ENCODE measurements around the gene STUM. TPM values are rescaled to one million over a fixed set of nuclear protein-coding genes. Genes with fewer than 3 reads are reported as not detected.

STUM gene
- total RNA-seq, 1 experiment from 2014 or later, result 0.14 TPM

DNA sequence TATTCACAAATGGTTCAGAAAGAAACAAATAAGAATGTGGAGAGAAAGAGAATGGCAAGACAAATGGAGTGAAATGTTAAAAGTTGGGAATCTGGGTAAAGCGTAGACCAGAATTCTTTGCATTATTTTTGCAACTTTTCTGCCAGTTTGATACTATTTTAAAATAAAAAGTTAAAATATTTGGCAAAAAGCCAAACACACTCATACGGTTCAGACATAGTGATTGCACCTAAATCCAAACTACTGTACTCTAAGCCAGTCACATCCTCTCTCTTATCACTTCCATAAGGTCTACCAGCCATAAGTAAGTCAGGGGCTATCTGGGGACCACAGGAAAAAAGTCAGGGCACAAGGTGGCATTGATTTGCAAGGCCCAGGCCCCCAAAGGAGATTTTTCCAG, 14.4 kb downstream of the STUM start:
- Histone ChIP-seq H3K4me3 (ENCODE audit: insufficient read depth, low read depth, low read length) (no peak overlapping the region), H3K36me3 (replicated peaks; ENCODE audit: control insufficient read depth, insufficient read depth, low read length) (no peaks in the 10 kb centered on the region), H3K27me3 (ENCODE audit: control insufficient read depth, insufficient read depth, low read length) (peaks cover 1% of the 10 kb centered on the region; the same call in 1 of the 2 replicates)
- DNase-seq, result no peak

DNA sequence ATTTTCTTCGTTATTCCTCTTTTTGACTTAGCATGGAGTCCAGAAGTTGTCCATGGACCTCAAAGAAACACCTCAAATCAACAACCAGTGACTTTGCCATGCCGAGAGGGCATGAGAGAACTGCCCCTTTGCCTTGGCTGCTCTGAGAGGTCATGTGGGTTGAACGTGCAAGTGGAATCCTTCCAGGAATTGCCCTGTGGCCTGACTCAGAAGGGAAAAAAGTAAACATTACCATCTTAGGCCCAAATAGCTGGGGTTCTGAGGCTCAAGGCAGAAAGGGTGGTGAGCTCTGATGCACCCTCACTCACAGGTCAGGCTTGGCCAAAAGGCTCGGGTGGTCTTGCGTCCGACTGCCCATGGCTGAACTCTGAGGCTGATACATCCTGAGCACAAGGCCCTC, 15.1 kb downstream of the STUM start:
- H3K27me3 ChIP-seq (ENCODE audit: control insufficient read depth, insufficient read depth, low read length), result peaks cover 1% of the 10 kb centered on the region; the same call in 1 of the 2 replicates
- DNase-seq, result no peak
- H3K36me3 ChIP-seq (replicated peaks; ENCODE audit: control insufficient read depth, insufficient read depth, low read length), result no peaks in the 10 kb centered on the region
- H3K4me3 ChIP-seq (ENCODE audit: insufficient read depth, low read depth, low read length), result no peak overlapping the region

DNA sequence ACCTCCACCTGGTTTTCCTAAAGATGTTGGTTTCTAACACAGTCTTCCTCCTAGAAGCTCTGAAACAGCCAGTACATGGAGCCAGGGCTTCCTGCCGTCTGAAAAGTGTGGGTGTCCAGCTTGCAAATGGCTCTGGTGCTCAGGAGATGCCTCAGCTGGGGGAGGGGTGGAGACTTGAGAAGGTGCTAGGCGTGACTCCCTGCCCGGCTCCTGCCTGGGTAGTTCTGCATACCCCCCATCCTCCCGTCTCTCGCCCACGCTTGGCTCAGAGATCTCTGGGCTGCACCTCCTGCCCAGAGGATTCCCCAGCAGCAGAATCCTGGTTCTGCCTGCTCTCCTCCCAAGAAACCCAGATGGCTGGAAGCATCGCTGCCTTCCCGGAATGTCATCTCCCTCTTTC, 16.9 kb downstream of the STUM start:
- DNase-seq, result no peak
- Histone ChIP-seq H3K27me3 (ENCODE audit: control insufficient read depth, insufficient read depth, low read length) (peaks cover 1% of the 10 kb centered on the region; the same call in 1 of the 2 replicates), H3K36me3 (replicated peaks; ENCODE audit: control insufficient read depth, insufficient read depth, low read length) (no peaks in the 10 kb centered on the region), H3K4me3 (ENCODE audit: insufficient read depth, low read depth, low read length) (no peak overlapping the region)

DNA sequence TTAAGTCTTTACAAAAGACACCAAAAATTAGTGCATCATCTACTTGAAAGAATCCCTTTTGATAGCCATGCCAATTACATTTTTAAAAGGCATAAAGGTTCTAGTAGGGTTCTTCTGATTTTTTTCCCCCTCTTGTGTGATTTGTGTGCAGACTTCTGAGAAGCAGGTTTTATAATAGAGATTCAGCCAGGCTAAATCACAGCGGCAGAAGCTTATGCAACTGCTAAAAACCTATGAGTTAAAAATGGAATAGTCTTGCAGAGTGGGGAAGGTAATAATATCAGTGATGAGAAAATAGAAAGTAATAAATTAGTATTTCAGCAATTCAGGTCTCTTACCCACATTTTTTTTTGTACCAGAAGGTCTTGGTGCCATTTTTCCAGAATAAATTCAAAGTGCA, 17.7 kb downstream of the STUM start:
- H3K4me3 ChIP-seq (ENCODE audit: insufficient read depth, low read depth, low read length), result no peak overlapping the region
- no peaks in the 10 kb centered on the region for H3K36me3 ChIP-seq (replicated peaks; ENCODE audit: control insufficient read depth, insufficient read depth, low read length)
- peaks cover 1% of the 10 kb centered on the region; the same call in 1 of the 2 replicates for H3K27me3 ChIP-seq (ENCODE audit: control insufficient read depth, insufficient read depth, low read length)
- no peak for DNase-seq

DNA sequence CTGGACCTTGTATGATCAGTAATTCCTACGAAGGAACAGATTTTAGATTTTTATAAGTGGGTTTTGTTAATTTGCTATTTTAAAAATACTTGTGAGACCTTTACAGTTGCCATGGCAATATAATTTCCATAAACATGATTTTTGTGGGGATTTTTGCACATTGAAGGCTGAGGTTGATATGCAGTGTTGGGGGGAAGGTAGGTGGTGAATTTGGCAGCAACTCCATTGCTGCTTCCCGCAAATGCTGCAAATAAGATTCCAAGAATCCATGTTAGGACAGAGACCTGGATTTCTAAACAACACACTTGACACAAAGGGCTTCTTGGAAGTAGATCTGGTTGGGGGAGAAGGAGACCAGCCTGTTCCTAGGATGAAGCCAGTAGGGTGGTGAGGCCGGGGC, 18.2 kb downstream of the STUM start:
- no peak overlapping the region for H3K4me3 ChIP-seq (ENCODE audit: insufficient read depth, low read depth, low read length)
- H3K27me3 ChIP-seq (ENCODE audit: control insufficient read depth, insufficient read depth, low read length), result peaks cover 1% of the 10 kb centered on the region; the same call in 1 of the 2 replicates
- no peak for DNase-seq
- H3K36me3 ChIP-seq (replicated peaks; ENCODE audit: control insufficient read depth, insufficient read depth, low read length), result no peaks in the 10 kb centered on the region

DNA sequence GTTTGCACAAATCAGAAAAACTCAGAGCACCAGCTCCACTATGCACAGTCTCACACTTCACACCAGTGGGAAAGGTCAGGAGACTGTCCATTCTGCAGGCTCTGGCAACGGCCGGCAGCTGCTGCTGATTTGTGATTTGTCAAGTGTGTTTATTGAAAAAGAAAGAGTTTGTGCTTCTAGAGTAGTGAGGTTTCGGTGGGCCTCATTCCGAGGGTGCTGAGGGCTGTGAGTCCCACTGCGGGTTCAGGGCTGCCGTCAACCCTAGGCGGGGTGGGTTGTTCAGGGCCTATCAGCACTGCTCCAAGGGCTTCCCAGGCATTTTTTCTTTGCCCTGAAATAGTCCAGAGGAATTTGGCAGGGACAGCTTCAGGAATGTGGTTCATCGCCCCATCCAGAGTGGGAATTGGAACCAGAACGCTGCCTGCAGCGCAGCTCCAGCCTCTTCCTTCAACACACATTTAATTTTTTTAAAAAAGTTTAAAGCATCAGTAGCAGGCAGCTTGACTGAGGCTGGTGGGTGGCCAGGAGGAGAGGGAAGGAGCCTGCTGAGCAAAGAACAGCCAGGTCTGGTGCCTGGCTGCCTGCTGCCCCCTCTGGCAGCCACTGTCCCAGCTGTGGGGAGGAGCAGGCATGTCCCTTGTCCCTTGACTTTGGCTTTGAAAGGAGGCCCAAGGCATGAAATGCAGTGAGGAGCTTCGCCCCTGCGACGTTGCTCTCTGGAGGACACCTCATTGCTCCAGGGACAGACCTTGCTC, 19.7 kb downstream of the STUM start:
- peak; percentile 84 for DNase-seq
- Histone ChIP-seq H3K27me3 (ENCODE audit: control insufficient read depth, insufficient read depth, low read length) (peaks cover 1% of the 10 kb centered on the region; the same call in 1 of the 2 replicates), H3K36me3 (replicated peaks; ENCODE audit: control insufficient read depth, insufficient read depth, low read length) (no peaks in the 10 kb centered on the region), H3K4me3 (ENCODE audit: insufficient read depth, low read depth, low read length) (no peak overlapping the region)

DNA sequence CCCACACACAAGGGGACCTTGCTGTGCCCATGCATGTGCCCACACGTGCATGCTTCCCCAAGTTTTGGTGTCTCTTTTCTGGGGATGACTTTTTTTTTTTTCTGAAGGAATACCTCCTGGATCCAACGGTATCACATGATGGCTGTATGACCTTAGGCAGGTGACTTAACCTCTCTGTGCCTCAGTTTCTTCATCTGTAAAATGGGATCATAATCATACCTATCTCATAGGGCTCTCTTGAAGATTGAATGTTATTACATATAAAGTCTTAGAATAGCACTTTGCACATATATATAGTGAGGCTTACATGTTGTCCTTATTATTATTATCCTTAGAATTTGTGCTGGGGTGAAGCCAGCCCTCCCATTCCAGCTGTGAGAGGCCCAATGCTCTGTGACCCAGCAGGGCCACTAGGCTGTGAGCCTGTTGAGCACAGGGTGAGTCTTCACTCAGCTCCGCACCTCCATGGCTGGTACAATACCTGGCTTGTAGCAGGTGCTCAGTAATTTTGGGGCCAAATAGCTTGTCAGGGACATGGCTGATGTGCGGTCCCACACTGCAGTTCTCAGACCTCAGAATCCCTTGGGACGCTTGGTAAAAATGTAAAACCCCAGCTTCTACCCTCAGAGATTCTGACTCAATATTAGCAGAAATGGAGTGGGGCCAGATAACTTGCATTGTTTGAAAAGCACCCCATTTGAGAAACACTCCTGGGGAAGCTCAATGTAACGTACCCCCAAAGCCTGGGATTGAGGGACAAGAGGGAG, 20.6 kb downstream of the STUM start:
- no peak overlapping the region for H3K4me3 ChIP-seq (ENCODE audit: insufficient read depth, low read depth, low read length)
- no peaks in the 10 kb centered on the region for H3K36me3 ChIP-seq (replicated peaks; ENCODE audit: control insufficient read depth, insufficient read depth, low read length)
- no peak for DNase-seq
- peaks cover 1% of the 10 kb centered on the region; the same call in 1 of the 2 replicates for H3K27me3 ChIP-seq (ENCODE audit: control insufficient read depth, insufficient read depth, low read length)

DNA sequence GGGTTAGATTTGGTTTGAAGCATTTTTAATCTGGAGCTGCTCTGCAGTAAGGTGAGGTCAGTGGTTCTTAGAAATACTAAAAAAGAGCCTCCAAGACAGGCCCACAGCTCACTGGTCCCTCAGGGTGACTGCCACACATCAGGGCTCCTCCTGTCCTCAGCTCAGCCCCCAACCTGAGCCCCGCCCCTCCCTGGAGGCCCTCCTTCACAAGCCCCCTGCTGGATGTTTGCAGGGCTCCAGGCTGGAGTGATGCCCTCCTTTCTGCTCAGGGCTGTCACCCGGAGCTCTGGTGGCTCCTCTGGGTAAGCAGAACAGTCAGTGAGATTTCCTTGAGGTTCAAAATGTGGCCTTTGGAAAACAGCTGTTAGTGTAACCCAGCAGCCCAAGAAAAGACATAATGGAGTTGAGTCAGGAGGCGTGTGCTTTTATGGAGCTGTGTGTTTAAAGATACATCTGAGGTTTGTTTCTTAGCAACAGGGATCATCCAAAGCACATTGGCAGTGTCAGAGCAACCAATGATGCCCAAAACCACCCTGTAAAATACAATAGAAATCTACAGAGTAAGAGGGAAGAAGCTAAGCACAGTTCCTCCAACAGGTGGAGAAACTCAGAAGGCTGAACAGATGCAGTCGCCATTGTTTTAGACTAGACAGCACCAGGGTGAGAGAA, 21.4 kb downstream of the STUM start:
- peaks cover 1% of the 10 kb centered on the region; the same call in 1 of the 2 replicates for H3K27me3 ChIP-seq (ENCODE audit: control insufficient read depth, insufficient read depth, low read length)
- H3K4me3 ChIP-seq (ENCODE audit: insufficient read depth, low read depth, low read length), result no peak overlapping the region
- peak; percentile 93 for DNase-seq
- H3K36me3 ChIP-seq (replicated peaks; ENCODE audit: control insufficient read depth, insufficient read depth, low read length), result no peaks in the 10 kb centered on the region

DNA sequence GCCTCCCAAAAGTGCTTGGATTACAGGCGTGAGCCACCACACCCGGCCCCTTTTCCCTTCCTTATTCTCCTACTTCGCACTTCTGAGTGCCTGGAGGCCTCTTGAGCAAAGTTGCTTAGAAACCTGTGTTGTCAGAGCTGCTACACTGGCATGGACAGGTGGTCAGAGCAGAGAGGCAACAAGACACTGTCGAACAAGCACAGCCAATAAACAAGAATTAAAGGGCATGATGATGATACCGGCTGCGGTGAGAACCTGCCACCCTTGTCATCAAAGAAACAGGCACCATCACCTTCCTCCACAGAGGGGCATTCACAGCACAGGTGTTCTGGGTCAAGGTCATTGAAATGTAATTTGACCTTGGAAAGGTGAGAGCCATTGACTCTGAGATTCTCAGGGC, 23.3 kb downstream of the STUM start:
- no peak for DNase-seq
- no peaks in the 10 kb centered on the region; the same call in 1 of the 2 replicates for H3K27me3 ChIP-seq (ENCODE audit: control insufficient read depth, insufficient read depth, low read length)
- H3K36me3 ChIP-seq (replicated peaks; ENCODE audit: control insufficient read depth, insufficient read depth, low read length), result no peaks in the 10 kb centered on the region
- H3K4me3 ChIP-seq (ENCODE audit: insufficient read depth, low read depth, low read length), result no peak overlapping the region

DNA sequence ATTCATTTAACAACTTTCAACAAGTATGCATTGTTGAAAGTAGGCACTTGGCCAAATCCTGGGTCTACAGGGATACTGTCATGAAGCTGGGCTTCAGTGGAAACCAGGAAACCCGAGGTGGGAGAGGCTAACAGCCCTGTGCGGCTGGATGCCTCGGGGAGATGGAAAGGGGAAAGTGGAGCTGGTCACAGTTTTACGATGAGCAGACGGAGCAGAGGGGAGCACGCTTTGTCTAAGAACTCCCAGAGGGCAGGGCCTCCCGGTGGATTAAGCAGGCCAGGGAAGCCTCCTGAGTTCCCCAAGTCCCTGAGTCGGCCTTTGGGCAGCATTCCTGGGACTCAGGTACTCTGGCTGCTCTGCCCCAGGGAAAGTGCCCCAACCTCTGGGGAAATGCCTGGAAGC, 23.8 kb downstream of the STUM start:
- no peak for DNase-seq
- no peaks in the 10 kb centered on the region for H3K36me3 ChIP-seq (replicated peaks; ENCODE audit: control insufficient read depth, insufficient read depth, low read length)
- H3K4me3 ChIP-seq (ENCODE audit: insufficient read depth, low read depth, low read length), result no peak overlapping the region
- H3K27me3 ChIP-seq (ENCODE audit: control insufficient read depth, insufficient read depth, low read length), result no peaks in the 10 kb centered on the region

DNA sequence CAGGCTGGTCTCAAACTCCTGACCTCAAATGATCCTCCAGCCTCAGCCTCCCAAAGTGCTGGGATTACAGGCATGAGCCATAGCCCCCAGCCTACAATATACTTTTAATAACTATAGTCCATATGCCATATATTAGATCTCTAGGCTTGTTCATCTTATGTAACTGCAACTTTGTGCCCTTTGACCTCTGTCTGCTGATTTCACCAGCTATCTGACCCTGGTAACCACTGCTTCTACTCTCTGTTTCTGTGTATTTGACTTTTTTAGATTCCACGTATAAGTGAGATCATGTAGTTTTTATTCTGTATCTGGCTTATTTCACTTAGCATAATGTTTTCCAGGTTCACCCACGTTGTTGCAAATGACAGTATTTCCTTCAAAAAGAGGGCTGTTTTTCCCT, 25.5 kb downstream of the STUM start:
- H3K4me3 ChIP-seq (ENCODE audit: insufficient read depth, low read depth, low read length), result no peak overlapping the region
- no peaks in the 10 kb centered on the region for H3K36me3 ChIP-seq (replicated peaks; ENCODE audit: control insufficient read depth, insufficient read depth, low read length)
- no peak for DNase-seq
- no peaks in the 10 kb centered on the region for H3K27me3 ChIP-seq (ENCODE audit: control insufficient read depth, insufficient read depth, low read length)

DNA sequence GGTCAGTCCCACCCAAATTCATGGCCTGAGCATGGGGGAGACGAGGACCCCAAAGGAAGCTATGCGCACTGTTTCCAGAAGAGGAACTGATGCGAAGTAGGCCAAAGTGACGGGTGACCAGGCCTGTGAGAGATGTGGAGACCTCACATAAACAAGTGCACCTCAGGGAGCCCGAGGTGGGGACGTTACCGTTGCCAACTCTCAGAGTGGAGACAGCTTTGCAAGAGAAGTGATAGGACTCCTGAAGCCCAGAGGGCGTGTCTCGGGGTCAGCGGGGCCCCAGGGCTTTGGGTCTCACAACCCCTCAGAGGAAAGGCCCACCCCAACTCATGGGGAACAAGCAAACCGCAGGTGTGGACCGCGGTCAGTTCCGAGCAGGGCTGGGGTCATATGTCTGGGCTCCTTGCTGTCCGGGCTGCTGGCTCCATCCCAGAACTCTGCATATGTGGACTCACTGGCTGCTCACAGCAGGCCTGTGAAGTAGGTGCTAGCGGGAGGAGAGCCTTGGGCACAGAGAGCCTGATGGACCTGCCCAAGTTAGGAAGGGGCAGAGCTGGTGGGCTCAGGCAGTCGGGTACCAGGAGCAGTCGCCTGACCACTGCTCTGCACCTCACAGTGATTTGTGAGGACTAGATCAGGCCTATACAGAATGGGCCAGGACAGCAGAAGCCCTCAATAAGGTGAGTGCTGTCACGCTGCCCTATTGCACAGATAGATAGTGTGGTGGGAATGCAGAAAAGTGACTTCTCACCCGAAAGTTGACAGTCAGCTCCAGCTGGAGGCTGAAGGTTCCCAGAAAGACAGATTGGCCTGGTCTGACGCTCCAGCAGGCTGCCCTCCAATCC, 26.2 kb downstream of the STUM start:
- no peaks in the 10 kb centered on the region for H3K27me3 ChIP-seq (ENCODE audit: control insufficient read depth, insufficient read depth, low read length)
- no peak overlapping the region for H3K4me3 ChIP-seq (ENCODE audit: insufficient read depth, low read depth, low read length)
- no peaks in the 10 kb centered on the region for H3K36me3 ChIP-seq (replicated peaks; ENCODE audit: control insufficient read depth, insufficient read depth, low read length)
- DNase-seq, result no peak

DNA sequence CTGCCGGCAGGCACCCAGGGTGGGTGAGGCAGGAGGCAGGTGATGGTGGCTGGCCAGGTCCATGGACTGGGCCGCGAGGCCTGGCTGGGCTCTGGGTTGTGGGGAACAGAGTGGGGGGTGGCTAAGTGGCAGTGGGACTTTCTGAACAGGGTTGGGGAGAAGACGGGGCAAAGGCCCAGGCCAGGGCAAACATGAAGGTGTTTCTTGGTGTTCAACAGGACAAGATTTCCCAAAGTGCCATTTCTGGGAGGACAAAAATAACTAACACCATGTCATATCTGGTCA, 26.8 kb downstream of the STUM start:
- H3K27me3 ChIP-seq (ENCODE audit: control insufficient read depth, insufficient read depth, low read length), result no peaks in the 10 kb centered on the region
- no peak for DNase-seq
- H3K36me3 ChIP-seq (replicated peaks; ENCODE audit: control insufficient read depth, insufficient read depth, low read length), result no peaks in the 10 kb centered on the region
- H3K4me3 ChIP-seq (ENCODE audit: insufficient read depth, low read depth, low read length), result no peak overlapping the region

DNA sequence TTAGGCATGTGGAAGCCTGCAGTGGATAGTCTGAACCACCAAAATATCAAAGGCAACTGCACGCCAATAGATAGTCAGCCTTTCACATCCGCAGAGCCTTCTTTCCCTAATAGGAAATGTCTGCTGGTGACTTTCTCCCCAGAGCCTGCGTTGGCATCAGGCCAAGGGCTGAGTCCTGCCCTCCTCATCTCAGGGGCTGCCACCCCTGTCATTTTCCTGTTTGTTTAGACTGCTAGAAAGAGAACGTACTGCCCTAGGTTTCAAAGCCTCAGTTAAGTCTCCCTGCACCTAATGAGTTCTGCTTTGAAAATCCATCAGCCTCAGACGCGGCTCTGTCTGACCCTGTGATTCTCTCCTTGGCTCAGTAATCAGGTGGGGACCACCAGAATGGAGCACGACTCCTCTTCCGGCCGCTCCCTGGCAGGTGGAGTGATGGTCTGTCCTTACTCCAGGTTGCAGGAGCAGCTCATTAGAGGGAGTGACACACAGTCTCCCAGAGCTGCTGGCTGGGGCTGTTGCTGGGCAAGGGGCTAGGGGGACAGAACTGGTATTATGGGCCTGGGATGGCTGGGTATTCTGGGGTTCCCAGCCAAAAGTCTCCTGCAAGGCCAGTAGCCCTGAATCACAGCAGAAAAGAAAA, 27.3 kb downstream of the STUM start:
- H3K36me3 ChIP-seq (replicated peaks; ENCODE audit: control insufficient read depth, insufficient read depth, low read length), result no peaks in the 10 kb centered on the region
- H3K27me3 ChIP-seq (ENCODE audit: control insufficient read depth, insufficient read depth, low read length), result peaks cover 1% of the 10 kb centered on the region; the same call in 1 of the 2 replicates
- no peak for DNase-seq
- no peak overlapping the region for H3K4me3 ChIP-seq (ENCODE audit: insufficient read depth, low read depth, low read length)
